GM21786 (cell line): ENCODE data around the gene MYOZ2.

Experiments
- ATAC-seq: cut with Tn5 transposase; IDR thresholded peaks from one replicate; pipeline ENCODE4 v1.9.1; 2021; ENCODE audit not compliant: unreplicated experiment

The MYOZ2 gene

GRCh38 chr4:119237201-119237600 lies 101.6 kb downstream of the MYOZ2 start:
- ATAC-seq, result no peak
